Endothelial cell of umbilical vein (primary cell): ENCODE results near the gene PDK1. TPM values are rescaled to one million over a fixed set of nuclear protein-coding genes. Genes with fewer than 3 reads are reported as not detected.

ENCODE experiments used
- Bru-seq: library from RNA; stranded (reverse); fragments of 400-500 nt; gene quantifications from one replicate; lab custom pipeline; 2021; lab: Mats Ljungman, UMichigan
- BruChase-seq, 2 experiments: library from RNA; stranded (reverse); fragments of 400-500 nt; gene quantifications; one replicate each; lab custom pipeline; 2021; lab: Mats Ljungman, UMichigan
- BruUV-seq: library from RNA; stranded (reverse); fragments of 400-500 nt; replicated peaks from 2 replicates; lab custom pipeline; 2021; lab: Mats Ljungman, UMichigan
- CTCF ChIA-PET: fragments of 300-600, 350-600 bp; sonication (Branson Sonifier 250); formaldehyde crosslinking; loops from one replicate; lab custom pipeline; 2021; ENCODE audit warnings: antibody characterized with exemption, inconsistent platforms; lab: Charles Lee
- POLR2A ChIA-PET: fragments of 300-600, 350-600 bp; sonication (Branson Sonifier 250); formaldehyde crosslinking; loops from one replicate; lab custom pipeline; 2021; ENCODE audit warnings: antibody characterized with exemption, inconsistent platforms; lab: Charles Lee
- DNase-seq: peaks from one replicate; pipeline ENCODE4 v3.0.0-alpha.2; 2011; ENCODE audit warnings: low read depth, low spot score
- FAIRE-seq: peaks from 2 replicates; lab custom pipeline; 2011; peaks lifted over from hg19 to GRCh38; lab: Jason Lieb, UNC
- H2AFZ ChIP-seq: 2 replicates; pipeline ENCODE4 v1.6.0; 2012; ENCODE audit warnings: low read depth, low read length, control low read depth, inconsistent platforms
- H3K27ac ChIP-seq: 2 replicates; pipeline ENCODE4 v1.5.1; 2011; ENCODE audit warnings: low read depth, mild to moderate bottlenecking, control low read depth, low read length, moderate library complexity; ENCODE audit not compliant: insufficient read depth
- H3K27me3 ChIP-seq, 2 experiments: 2 replicates each; pipeline versions ENCODE4 v1.6.0 to v1.6.1; 2011; ENCODE audit warnings: low read length in 2 of 2, mixed read lengths in 1 of 2; ENCODE audit not compliant: control insufficient read depth in 2 of 2, insufficient read depth in 2 of 2
- H3K36me3 ChIP-seq, 2 experiments: 2 replicates in 1 of 2; 3 replicates in 1 of 2; pipeline ENCODE4 v1.5.1; 2011; ENCODE audit warnings: low read length in 2 of 2, mild to moderate bottlenecking in 1 of 2, moderate library complexity in 1 of 2; ENCODE audit not compliant: control insufficient read depth in 2 of 2, insufficient read depth in 2 of 2; ENCODE audit errors: extremely low read depth in 1 of 2
- H3K4me1 ChIP-seq: 3 replicates; pipeline ENCODE4 v1.5.1; 2011; ENCODE audit warnings: mild to moderate bottlenecking, low read length; ENCODE audit not compliant: control insufficient read depth, insufficient read depth; ENCODE audit errors: extremely low read depth
- H3K4me2 ChIP-seq: 2 replicates; pipeline ENCODE4 v1.6.1; 2011; ENCODE audit warnings: low read length, control low read depth, mixed read lengths; ENCODE audit not compliant: insufficient read depth
- H3K4me3 ChIP-seq, 3 experiments: fragments of 200-600 bp in 1 of 3; sonication (generic), shearing (Covaris generic) in 1 of 3; replicated peaks in 1 of 3; 2 replicates each; pipeline ENCODE4 v1.5.1; 2011 to 2016; ENCODE audit warnings: control low read depth in 3 of 3, low read length in 3 of 3, mild to moderate bottlenecking in 2 of 3, inconsistent platforms in 1 of 3, low read depth in 1 of 3, moderate library complexity in 1 of 3; ENCODE audit not compliant: insufficient read depth in 1 of 3
- H3K79me2 ChIP-seq: 2 replicates; pipeline ENCODE4 v1.6.0; 2012; ENCODE audit warnings: low read length, inconsistent platforms; ENCODE audit not compliant: control insufficient read depth, insufficient read depth
- H3K9ac ChIP-seq: replicated peaks from 2 replicates; pipeline ENCODE3; 2011; ENCODE audit warnings: low read length, control low read depth; ENCODE audit not compliant: insufficient read depth; ENCODE audit errors: extremely low read depth
- H3K9me1 ChIP-seq: replicated peaks from 3 replicates; pipeline ENCODE4 v1.6.0; 2011; ENCODE audit warnings: mild to moderate bottlenecking, low read length; ENCODE audit not compliant: control insufficient read depth, insufficient read depth; ENCODE audit errors: extremely low read depth
- H3K9me3 ChIP-seq: replicated peaks from 2 replicates; pipeline ENCODE4 v1.5.1; 2012; ENCODE audit warnings: low read length, inconsistent platforms; ENCODE audit not compliant: control insufficient read depth, insufficient read depth
- H4K20me1 ChIP-seq: replicated peaks from 2 replicates; pipeline ENCODE3; 2011; ENCODE audit warnings: mild to moderate bottlenecking, low read length; ENCODE audit not compliant: control insufficient read depth, insufficient read depth; ENCODE audit errors: extremely low read depth
- EZH2 ChIP-seq: IDR thresholded peaks from 2 replicates; pipeline ENCODE4 v1.6.1; 2012; ENCODE audit warnings: borderline replicate concordance, low read depth, mild to moderate bottlenecking, moderate library complexity, low read length, inconsistent platforms; ENCODE audit not compliant: severe bottlenecking
- FOS ChIP-seq: IDR thresholded peaks from 2 replicates; pipeline ENCODE4 v1.6.1; 2011; ENCODE audit warnings: mild to moderate bottlenecking, low read length, moderate library complexity, borderline replicate concordance; ENCODE audit not compliant: insufficient read depth
- GATA2 ChIP-seq: IDR thresholded peaks from 2 replicates; pipeline ENCODE4 v1.7.0; 2011; ENCODE audit warnings: low read depth, mild to moderate bottlenecking, moderate library complexity, mixed read lengths, low read length; ENCODE audit not compliant: insufficient read length, insufficient read depth
- JUN ChIP-seq: IDR thresholded peaks from 2 replicates; pipeline ENCODE4 v1.6.1; 2011; ENCODE audit warnings: borderline replicate concordance, low read depth; ENCODE audit not compliant: insufficient read length, insufficient read depth
- MYC ChIP-seq: IDR thresholded peaks from one replicate; pipeline ENCODE4 v1.6.1; 2011; ENCODE audit warnings: mild to moderate bottlenecking, low read depth, low read length
- POLR2A ChIP-seq: IDR thresholded peaks from 2 replicates; pipeline ENCODE4 v1.6.1; 2012; ENCODE audit warnings: low read depth, mild to moderate bottlenecking, control low read depth, low read length
- POLR2AphosphoS5 ChIP-seq: IDR thresholded peaks from 2 replicates; pipeline ENCODE4 v1.6.1; 2012; ENCODE audit warnings: low read depth, mild to moderate bottlenecking, control low read depth, low read length, moderate library complexity; ENCODE audit not compliant: insufficient read depth
- dilution Hi-C: fragments of 300-500 bp; cut with MboI; formaldehyde crosslinking; loops from one replicate; pipeline ENCODE4 v1.15.0; 2019; ENCODE audit warnings: low sequenced_read_pairs; ENCODE audit not compliant: extremely low pct_ligation_motif_present
- intact Hi-C: fragments of 100-400 bp; cut with micrococcal nuclease; formaldehyde crosslinking; loops from one replicate; pipeline ENCODE4 v1.10.0; 2022
- long read RNA-seq: library from polyadenylated mRNA; stranded (forward); transcript quantifications from one replicate; pipeline ENCODE4 v2.0.0, GENCODE V29; 2021
- polyA minus RNA-seq, 3 experiments: library from RNA; depleted of rRNA, polyadenylated mRNA; stranded (reverse); fragments of >200 nt; gene quantifications; 1 replicate in 1 of 3; 2 replicates in 2 of 3; pipeline ENCODE4 v1.2.3, GENCODE V29; 2011
- polyA plus RNA-seq, 4 experiments: library from polyadenylated mRNA; depleted of rRNA in 3 of 4; stranded (reverse) in 3 of 4; unstranded in 1 of 4; fragments of >200 nt; gene quantifications; 2 replicates each; pipeline versions ENCODE4 v1.2.1 to v1.2.3, GENCODE V29; 2011 to 2012; ENCODE audit warnings: missing spikeins in 1 of 4
- total RNA-seq: library from RNA; stranded (reverse); gene quantifications from 2 replicates; pipeline ENCODE4 v1.2.3, GENCODE V29; 2021
- TF ChIP-seq, protein P1 (sequence below): IDR thresholded peaks from 2 replicates; pipeline ENCODE4 v1.6.1; 2011; ENCODE audit not compliant: insufficient read depth, insufficient read length
- TF ChIP-seq, protein P2 (sequence below), 2 donors: IDR thresholded peaks; 1 replicate in 1 of 2; 2 replicates in 1 of 2; pipeline ENCODE4 v1.5.1; 2011; ENCODE audit warnings: low read length in 2 of 2, mild to moderate bottlenecking in 2 of 2, moderate library complexity in 2 of 2, control low read depth in 1 of 2, inconsistent platforms in 1 of 2, low read depth in 1 of 2; ENCODE audit not compliant: insufficient read depth in 1 of 2; ENCODE audit errors: extremely low read depth in 1 of 2

Gene PDK1
- total RNA-seq (7.7 and 16.9 TPM in 2 replicates), polyA plus RNA-seq (3.7 and 5.1 TPM in 2 replicates), polyA minus RNA-seq (28.6 and 45.2 TPM in 2 replicates), Bru-seq, nascent RNA (percentile 76 among the genes with signal in this experiment), BruChase-seq, experiment 1, labeled RNA remaining after a 6-hour chase (percentile 66 among the genes with signal in this experiment), BruChase-seq, experiment 2, labeled RNA remaining after a 2-hour chase (percentile 78 among the genes with signal in this experiment)
- polyA plus RNA-seq (2011; cell fraction: cytosol; rRNA removed) = 4.3 and 4.5 TPM in 2 replicates
- 13.9 and 14.0 TPM in 2 replicates for polyA plus RNA-seq (2011; cell fraction: nucleus; rRNA removed)
- 5.6 and 7.6 TPM in 2 replicates for polyA plus RNA-seq (2012)
- 8.8 TPM for polyA minus RNA-seq (2011; cell fraction: cytosol; rRNA and poly(A)+ RNA removed)
- polyA minus RNA-seq (2011; cell fraction: nucleus; rRNA and poly(A)+ RNA removed) = 26.4 and 36.4 TPM in 2 replicates
- long read RNA-seq, full-length matches to known transcripts = 8 of 15 reads
- long read RNA-seq, partial matches to known transcripts = 3 of 15 reads
- long read RNA-seq, other reads (novel, unspliced or antisense) = 4 of 15 reads

GRCh38 chr2:172555522-172556283 lies at the start of gene PDK1:
TSS of gene PDK1 (plus strand) at chr2:172556090. CDS start at chr2:172556151, 61 bp downstream.
- BruUV-seq = TSS peak; percentile 60
- Histone ChIP-seq H3K9me1 (no peaks in the 10 kb centered on the region), H3K4me2 (peak within 1 kb of the TSS; percentile 87), H3K27ac (peak within 1 kb of the TSS; percentile 74), H3K79me2 (peaks cover 13% of the 10 kb centered on the region), H4K20me1 (no peaks in the 10 kb centered on the region), H3K9me3 (no peaks in the 10 kb centered on the region), H3K36me3 (no peaks in the 10 kb centered on the region), H3K4me3 (peak within 1 kb of the TSS; percentile 11 to 53 (median 51)), H3K27me3 (no peaks in the 10 kb centered on the region), H3K4me1 (peaks cover 27% of the 10 kb centered on the region), H2AFZ (peak within 1 kb of the TSS; percentile 88), H3K9ac (peak within 1 kb of the TSS; percentile 81)
- peak; percentile 90 for DNase-seq
- CTCF ChIA-PET = interaction anchor here (0.8 to 1.1 kb wide), 3 partner anchors 71 to 155 kb away, joined by 3 to 5 read pairs (median 3); no protein-coding TSS in a partner anchor
- TF ChIP-seq JUN (no peak), MYC (no peak), FOS (no peak), POLR2AphosphoS5 (peak; percentile 89), GATA2 (no peak), POLR2A (peak; percentile 95), EZH2 (no peak)
- TF ChIP-seq, protein P1, sequence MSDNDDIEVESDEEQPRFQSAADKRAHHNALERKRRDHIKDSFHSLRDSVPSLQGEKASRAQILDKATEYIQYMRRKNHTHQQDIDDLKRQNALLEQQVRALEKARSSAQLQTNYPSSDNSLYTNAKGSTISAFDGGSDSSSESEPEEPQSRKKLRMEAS = no peak
- TF ChIP-seq, protein P2, sequence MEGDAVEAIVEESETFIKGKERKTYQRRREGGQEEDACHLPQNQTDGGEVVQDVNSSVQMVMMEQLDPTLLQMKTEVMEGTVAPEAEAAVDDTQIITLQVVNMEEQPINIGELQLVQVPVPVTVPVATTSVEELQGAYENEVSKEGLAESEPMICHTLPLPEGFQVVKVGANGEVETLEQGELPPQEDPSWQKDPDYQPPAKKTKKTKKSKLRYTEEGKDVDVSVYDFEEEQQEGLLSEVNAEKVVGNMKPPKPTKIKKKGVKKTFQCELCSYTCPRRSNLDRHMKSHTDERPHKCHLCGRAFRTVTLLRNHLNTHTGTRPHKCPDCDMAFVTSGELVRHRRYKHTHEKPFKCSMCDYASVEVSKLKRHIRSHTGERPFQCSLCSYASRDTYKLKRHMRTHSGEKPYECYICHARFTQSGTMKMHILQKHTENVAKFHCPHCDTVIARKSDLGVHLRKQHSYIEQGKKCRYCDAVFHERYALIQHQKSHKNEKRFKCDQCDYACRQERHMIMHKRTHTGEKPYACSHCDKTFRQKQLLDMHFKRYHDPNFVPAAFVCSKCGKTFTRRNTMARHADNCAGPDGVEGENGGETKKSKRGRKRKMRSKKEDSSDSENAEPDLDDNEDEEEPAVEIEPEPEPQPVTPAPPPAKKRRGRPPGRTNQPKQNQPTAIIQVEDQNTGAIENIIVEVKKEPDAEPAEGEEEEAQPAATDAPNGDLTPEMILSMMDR (IDR thresholded peaks at IDR 0.05; ENCODE audit: extremely low read depth in 1 of 2, insufficient read depth in 1 of 2, low read depth in 1 of 2, low read length in 2 of 2) = no peak
- peak; percentile 67 for FAIRE-seq
- dilution Hi-C loops (no loop called here), intact Hi-C loops (loop anchor here (5.0 kb wide), 2 partner anchors 268 to 372 kb away; no protein-coding TSS in a partner anchor)
- POLR2A ChIA-PET = interaction anchor here (0.6 kb wide), 1 partner anchor 1859 kb away, joined by 3 read pairs; no protein-coding TSS in a partner anchor
